ENCODE results near the gene SBK1.
"Not testable (repeated sequence)": the region's sequence is repeated elsewhere in the genome, so short reads cannot be mapped to it uniquely, and the experiment has no call there.

Gene SBK1

GRCh38 chr16:28324235-28324886 is 32.0 kb downstream of the SBK1 start:
- no peak overlapping the region for H3K4me3 ChIP-seq (ENCODE audit: low read length, poor library complexity, severe bottlenecking)
- no peaks in the 10 kb centered on the region for H3K27me3 ChIP-seq (ENCODE audit: insufficient read depth, low read length, poor library complexity, severe bottlenecking)
- no peak overlapping the region for H3K4me2 ChIP-seq (ENCODE audit: low read depth, low read length, poor library complexity, severe bottlenecking)

GRCh38 chr16:28324887-28325279 is 32.6 kb downstream of the SBK1 start:
- no peaks in the 10 kb centered on the region for H3K9me3 ChIP-seq (ENCODE audit: insufficient read depth, low read depth, low read length)
- TF ChIP-seq CTCF (conservative IDR thresholded peaks at IDR 0.05; ENCODE audit: low read length) = no peak
- no peak for TF ChIP-seq EZH2phosphoT487 (IDR thresholded peaks at IDR 0.05; ENCODE audit: borderline replicate concordance)
- H3F3A ChIP-seq (ENCODE audit: low read depth) = no peaks in the 10 kb centered on the region
- no peaks in the 10 kb centered on the region for H3K79me2 ChIP-seq (ENCODE audit: insufficient read depth, low read length)
- no peak overlapping the region for H2AFZ ChIP-seq (ENCODE audit: low read length)
- no peaks in the 10 kb centered on the region for H3K27me3 ChIP-seq (ENCODE audit: insufficient read depth, low read length, poor library complexity, severe bottlenecking)
- H3K9me2 ChIP-seq (replicated peaks; ENCODE audit: low read depth, low read length) = no peaks in the 10 kb centered on the region
- H3K9ac ChIP-seq (ENCODE audit: low read depth, low read length, poor library complexity, severe bottlenecking) = no peak overlapping the region
- H3K36me3 ChIP-seq (ENCODE audit: insufficient read depth, low read length) = no peaks in the 10 kb centered on the region
- H3K4me2 ChIP-seq (ENCODE audit: low read depth, low read length, poor library complexity, severe bottlenecking) = no peak overlapping the region
- no peaks in the 10 kb centered on the region for H4K20me1 ChIP-seq (ENCODE audit: insufficient read depth, low read length, poor library complexity, severe bottlenecking)
- no peaks in the 10 kb centered on the region for H3K4me1 ChIP-seq (ENCODE audit: insufficient read depth, low read length, poor library complexity, severe bottlenecking)
- H3K4me3 ChIP-seq (ENCODE audit: low read length, poor library complexity, severe bottlenecking) = no peak overlapping the region

More at GRCh38 chr16:28324235-28324886, 32.0 kb downstream of the SBK1 start:
- Histone ChIP-seq H2AFZ (ENCODE audit: low read length) (no peak overlapping the region), H3K9ac (ENCODE audit: low read depth, low read length, poor library complexity, severe bottlenecking) (no peak overlapping the region), H3K79me2 (ENCODE audit: insufficient read depth, low read length) (no peaks in the 10 kb centered on the region), H4K20me1 (ENCODE audit: insufficient read depth, low read length, poor library complexity, severe bottlenecking) (no peaks in the 10 kb centered on the region), H3K36me3 (ENCODE audit: insufficient read depth, low read length) (no peaks in the 10 kb centered on the region), H3F3A (ENCODE audit: low read depth) (no peaks in the 10 kb centered on the region), H3K4me1 (ENCODE audit: insufficient read depth, low read length, poor library complexity, severe bottlenecking) (no peaks in the 10 kb centered on the region), H3K9me2 (replicated peaks; ENCODE audit: low read depth, low read length) (no peaks in the 10 kb centered on the region), H3K9me3 (ENCODE audit: insufficient read depth, low read depth, low read length) (no peaks in the 10 kb centered on the region)
- TF ChIP-seq CTCF (conservative IDR thresholded peaks at IDR 0.05; ENCODE audit: low read length) (no peak), EZH2phosphoT487 (IDR thresholded peaks at IDR 0.05; ENCODE audit: borderline replicate concordance) (no peak)

- H3K4me3 ChIP-seq (ENCODE audit: low read length, poor library complexity, severe bottlenecking) = no peak overlapping the region
- peak overlapping the region; percentile 71; the same call in 1 of the 2 replicates for H2AFZ ChIP-seq (ENCODE audit: low read length)
- H3K4me2 ChIP-seq (ENCODE audit: low read depth, low read length, poor library complexity, severe bottlenecking) = no peak overlapping the region
- H3K4me1 ChIP-seq (ENCODE audit: insufficient read depth, low read length, poor library complexity, severe bottlenecking) = no peaks in the 10 kb centered on the region
- H3K79me2 ChIP-seq (ENCODE audit: insufficient read depth, low read length) = no peaks in the 10 kb centered on the region
- TF ChIP-seq CTCF (conservative IDR thresholded peaks at IDR 0.05; ENCODE audit: low read length) (peak; percentile 87), EZH2phosphoT487 (IDR thresholded peaks at IDR 0.05; ENCODE audit: borderline replicate concordance) (no peak)
- no peaks in the 10 kb centered on the region for H3K27me3 ChIP-seq (ENCODE audit: insufficient read depth, low read length, poor library complexity, severe bottlenecking)
- no peaks in the 10 kb centered on the region for H3K9me2 ChIP-seq (replicated peaks; ENCODE audit: low read depth, low read length)
- no peaks in the 10 kb centered on the region for H3K36me3 ChIP-seq (ENCODE audit: insufficient read depth, low read length)
- H3K9ac ChIP-seq (ENCODE audit: low read depth, low read length, poor library complexity, severe bottlenecking) = no peak overlapping the region
- no peaks in the 10 kb centered on the region for H4K20me1 ChIP-seq (ENCODE audit: insufficient read depth, low read length, poor library complexity, severe bottlenecking)
- no peaks in the 10 kb centered on the region for H3F3A ChIP-seq (ENCODE audit: low read depth)
- H3K9me3 ChIP-seq (ENCODE audit: insufficient read depth, low read depth, low read length) = no peaks in the 10 kb centered on the region
Observed at GRCh38 chr16:28326881-28327610, 34.7 kb downstream of the SBK1 start.

- H3K27me3 ChIP-seq (ENCODE audit: insufficient read depth, low read length, poor library complexity, severe bottlenecking); H3K9ac ChIP-seq (ENCODE audit: low read depth, low read length, poor library complexity, severe bottlenecking); H3K4me3 ChIP-seq (ENCODE audit: low read length, poor library complexity, severe bottlenecking); H3K4me1 ChIP-seq (ENCODE audit: insufficient read depth, low read length, poor library complexity, severe bottlenecking); H3K4me2 ChIP-seq (ENCODE audit: low read depth, low read length, poor library complexity, severe bottlenecking); H3F3A ChIP-seq (ENCODE audit: low read depth); H3K36me3 ChIP-seq (ENCODE audit: insufficient read depth, low read length); H3K9me3 ChIP-seq (ENCODE audit: insufficient read depth, low read depth, low read length); H3K79me2 ChIP-seq (ENCODE audit: insufficient read depth, low read length); H4K20me1 ChIP-seq (ENCODE audit: insufficient read depth, low read length, poor library complexity, severe bottlenecking); H3K9me2 ChIP-seq (replicated peaks; ENCODE audit: low read depth, low read length); H2AFZ ChIP-seq (ENCODE audit: low read length): not testable (repeated sequence)
Observed at GRCh38 chr16:28330232-28330631, 37.9 kb downstream of the SBK1 start.

GRCh38 chr16:28330981-28331380 is 38.7 kb downstream of the SBK1 start:
- H3K9me3 ChIP-seq (ENCODE audit: insufficient read depth, low read depth, low read length); H3F3A ChIP-seq (ENCODE audit: low read depth); H3K36me3 ChIP-seq (ENCODE audit: insufficient read depth, low read length); H3K27me3 ChIP-seq (ENCODE audit: insufficient read depth, low read length, poor library complexity, severe bottlenecking); H3K9me2 ChIP-seq (replicated peaks; ENCODE audit: low read depth, low read length); H4K20me1 ChIP-seq (ENCODE audit: insufficient read depth, low read length, poor library complexity, severe bottlenecking); H3K79me2 ChIP-seq (ENCODE audit: insufficient read depth, low read length); H3K4me3 ChIP-seq (ENCODE audit: low read length, poor library complexity, severe bottlenecking); H3K9ac ChIP-seq (ENCODE audit: low read depth, low read length, poor library complexity, severe bottlenecking); H3K4me1 ChIP-seq (ENCODE audit: insufficient read depth, low read length, poor library complexity, severe bottlenecking); H2AFZ ChIP-seq (ENCODE audit: low read length); H3K4me2 ChIP-seq (ENCODE audit: low read depth, low read length, poor library complexity, severe bottlenecking): not testable (repeated sequence)
